HG03108 (cell line): ENCODE measurements around the gene ATP5ME.

Experiments used
- ATAC-seq: cut with Tn5 transposase; IDR thresholded peaks from one replicate; pipeline ENCODE4 v1.9.1; 2021; ENCODE audit warnings: moderate library complexity; ENCODE audit not compliant: unreplicated experiment

Gene ATP5ME

GRCh38 chr4:684623-685327 lies 10.7 kb upstream of the ATP5ME start:
- no peak for ATAC-seq

DNA sequence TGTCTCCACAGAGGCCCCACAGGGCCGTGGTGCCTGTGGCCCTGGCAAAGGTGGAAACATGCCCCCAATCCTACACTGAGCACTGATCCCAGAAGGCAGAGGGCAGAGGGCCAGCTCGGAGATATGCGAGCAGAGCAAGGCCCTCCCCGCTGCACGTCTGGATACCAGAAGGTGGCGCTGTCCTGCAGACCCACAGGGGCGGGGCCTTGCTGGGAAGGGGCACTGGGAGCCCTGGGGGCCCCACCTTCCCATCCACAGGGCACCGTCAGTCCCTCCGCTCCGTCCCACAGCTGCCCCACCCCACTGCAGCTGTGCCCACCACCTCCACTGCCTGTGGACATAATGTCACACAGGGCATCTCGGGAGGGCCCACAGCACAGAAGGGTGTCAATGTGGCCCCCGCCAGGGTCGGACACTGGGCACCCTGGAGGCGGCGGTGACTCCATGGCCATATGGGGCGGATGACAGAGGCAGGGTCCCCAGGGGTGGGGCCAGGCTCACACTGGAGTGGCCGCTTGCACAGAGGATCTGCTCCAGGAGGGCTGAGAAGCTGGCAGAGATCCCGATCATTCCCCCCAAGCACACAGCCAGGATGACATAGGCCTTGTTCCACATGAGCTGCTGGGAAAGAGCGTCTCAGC lies 10.0 kb upstream of the ATP5ME start:
- no peak for ATAC-seq

GRCh38 chr4:683247-683897 lies 9.3 kb upstream of the ATP5ME start:
- ATAC-seq = no peak

DNA sequence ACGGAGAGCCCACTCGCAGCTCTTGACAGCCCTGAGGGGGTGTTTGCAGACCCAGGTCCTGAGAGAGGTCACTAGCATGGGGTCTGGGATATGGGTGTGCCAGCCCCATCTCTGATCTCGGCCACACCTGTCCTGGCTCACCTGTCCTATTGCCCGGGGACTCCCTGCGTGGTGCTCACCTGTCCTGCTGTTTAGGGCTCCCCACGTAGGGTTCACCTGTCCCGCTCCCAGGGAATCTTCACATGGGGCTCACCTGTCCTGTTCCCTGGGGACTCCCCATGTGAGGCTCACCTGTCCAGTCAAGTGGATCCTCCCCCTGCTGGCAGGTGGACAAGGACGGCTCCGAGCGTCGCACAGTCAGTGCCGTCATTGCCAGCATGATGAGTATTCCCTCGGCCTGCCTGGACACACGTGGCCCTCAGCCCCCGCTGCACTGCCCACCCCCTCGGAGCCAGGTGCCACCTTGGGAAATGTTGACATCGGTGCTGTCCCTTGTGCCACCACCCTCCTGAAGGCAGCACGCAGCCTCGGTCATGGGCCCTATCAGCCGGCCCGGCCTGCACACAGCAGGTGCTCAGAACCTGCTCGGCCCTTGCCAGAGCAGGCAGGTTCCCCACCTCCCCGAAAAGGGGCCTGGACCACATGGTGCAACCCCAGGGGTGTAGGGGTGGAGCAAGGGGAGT lies 8.6 kb upstream of the ATP5ME start:
- ATAC-seq = no peak

DNA sequence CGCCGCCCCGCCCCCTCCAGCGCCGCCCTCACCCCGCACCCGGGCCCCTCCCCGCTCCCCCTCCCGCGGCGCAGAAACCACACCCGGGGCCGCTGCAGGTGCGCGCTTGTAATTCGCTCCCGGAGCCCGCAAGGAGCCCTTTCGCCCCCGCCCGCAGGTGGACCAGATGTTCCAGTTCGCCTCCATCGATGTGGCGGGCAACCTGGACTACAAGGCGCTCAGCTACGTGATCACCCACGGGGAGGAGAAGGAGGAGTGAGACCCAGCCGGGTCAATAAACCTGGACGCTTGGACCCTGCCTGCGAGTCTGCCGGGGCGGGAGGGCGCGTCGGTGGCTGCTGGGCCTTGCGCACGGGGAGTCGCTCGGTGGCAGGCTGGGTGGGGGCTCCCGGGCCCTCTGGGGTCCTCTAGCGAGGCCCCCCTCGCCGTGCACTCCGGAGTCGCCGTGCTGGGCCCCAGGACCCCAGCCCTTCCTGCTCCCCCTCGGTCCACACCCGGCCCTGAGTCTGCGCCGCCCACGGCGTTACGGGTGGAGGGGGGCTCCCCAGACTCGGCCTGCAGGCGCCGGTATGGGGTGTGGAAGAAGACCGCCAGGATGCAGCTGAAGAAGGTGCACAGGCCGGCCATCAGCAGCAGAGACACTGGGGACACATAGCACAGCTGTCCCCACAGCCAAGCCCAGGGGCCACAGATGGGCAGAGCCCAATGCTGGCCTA lies 7.8 kb upstream of the ATP5ME start:
- ATAC-seq = no peak

- no peak for ATAC-seq
Measured at GRCh38 chr4:680928-681645, 7.0 kb upstream of the ATP5ME start.

DNA sequence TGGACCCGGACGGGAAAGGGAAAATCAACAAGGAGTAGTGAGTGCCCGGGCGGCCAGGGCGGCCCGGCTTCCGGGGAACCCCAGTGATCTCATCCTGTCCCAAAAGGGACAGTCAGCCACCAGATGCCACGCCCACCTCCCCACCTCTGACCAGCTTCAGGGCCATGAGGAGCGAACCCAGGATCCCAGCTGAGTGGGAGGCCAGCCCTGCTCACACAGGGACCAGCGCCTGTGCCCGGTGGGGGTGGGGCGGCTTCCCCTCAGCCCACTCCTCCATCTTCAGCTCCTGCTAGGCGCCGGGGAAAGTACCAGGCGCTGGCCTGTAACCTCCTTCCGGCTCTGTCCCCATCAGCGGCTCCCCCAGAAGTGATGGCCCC lies 6.5 kb upstream of the ATP5ME start:
- ATAC-seq = no peak

DNA sequence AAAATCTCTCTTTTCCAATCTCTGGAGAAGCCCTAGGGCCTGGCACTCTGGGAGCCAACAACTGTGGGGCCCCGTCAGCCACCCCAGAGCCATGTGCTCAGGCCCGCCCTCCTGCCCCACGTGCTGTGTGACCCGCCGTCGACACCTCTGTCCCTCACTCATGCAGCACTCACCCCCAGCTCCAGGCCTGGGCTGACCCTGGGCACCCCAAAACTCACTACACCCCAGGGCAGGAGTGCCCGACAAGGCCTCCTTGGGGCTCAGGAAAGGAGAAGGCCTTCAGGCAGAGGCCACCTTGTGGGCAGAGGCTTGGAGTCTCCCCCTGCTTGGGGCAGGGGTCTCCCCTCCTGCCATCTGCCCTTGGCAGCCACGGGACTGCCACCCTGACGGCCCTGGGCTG lies 6.0 kb upstream of the ATP5ME start:
- ATAC-seq = no peak

GRCh38 chr4:679629-680028 lies 5.6 kb upstream of the ATP5ME start:
- ATAC-seq = no peak

GRCh38 chr4:679104-679481 lies 5.0 kb upstream of the ATP5ME start:
- no peak for ATAC-seq

GRCh38 chr4:678331-679103 lies 4.4 kb upstream of the ATP5ME start:
- no peak for ATAC-seq

DNA sequence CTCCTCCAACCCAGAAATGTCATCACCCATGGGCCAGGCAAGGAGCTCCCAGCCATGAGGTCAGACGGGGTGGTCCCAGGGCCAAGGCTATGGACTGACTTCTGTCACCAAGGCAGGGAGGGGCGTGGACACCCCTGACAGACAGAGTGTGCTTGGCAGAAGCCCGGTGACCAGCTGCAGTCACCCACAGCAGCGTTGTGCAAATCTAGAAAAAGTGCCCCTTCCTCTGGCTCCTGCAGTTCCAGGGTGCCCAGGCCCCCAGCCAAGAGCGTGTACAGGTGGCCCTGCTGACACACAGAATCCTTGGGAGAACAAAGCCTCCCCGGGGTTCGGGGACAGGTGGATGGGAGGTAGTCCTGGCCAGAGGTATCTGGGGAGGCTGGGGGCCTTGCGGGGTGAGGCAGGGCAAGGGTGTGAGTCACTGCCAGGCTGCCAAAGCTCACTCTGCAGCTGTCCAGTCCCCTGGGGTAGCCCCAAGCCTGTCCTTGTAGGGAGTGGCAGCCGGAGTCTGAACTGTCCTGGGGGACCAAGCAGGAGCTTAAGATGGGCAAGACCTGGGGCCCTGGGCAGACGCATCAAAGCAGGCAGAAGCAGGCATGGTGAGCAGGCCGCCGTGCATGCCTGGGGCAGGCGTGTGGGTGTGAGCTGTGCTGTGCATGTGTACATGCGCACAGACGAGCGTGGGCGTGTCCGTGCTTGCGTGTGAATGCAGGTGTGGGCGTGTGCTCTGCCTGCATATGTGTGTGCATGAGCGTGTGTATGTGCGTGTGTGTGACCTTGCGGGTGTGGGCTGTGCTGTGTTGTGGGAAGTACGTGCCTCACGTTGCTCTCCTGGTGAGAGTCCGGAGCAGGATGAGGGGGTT lies 3.6 kb upstream of the ATP5ME start:
- ATAC-seq = no peak

DNA sequence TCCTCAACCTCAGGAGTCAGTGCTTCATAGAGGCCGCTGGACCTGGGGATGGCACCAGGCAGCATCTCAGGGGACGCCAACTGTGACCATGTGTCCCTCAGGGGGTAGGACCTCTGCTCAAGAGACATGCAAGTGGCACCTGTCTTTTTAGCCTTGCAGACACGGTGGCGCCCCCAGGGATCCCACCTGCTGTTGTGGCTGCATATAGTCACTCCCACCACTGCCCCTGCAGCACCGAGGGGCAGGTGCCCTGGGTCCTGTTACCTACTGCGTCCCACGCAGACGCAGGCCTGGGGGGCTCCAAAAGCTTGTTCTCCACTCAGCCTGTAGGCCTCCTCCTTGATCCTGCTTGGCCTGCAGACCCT lies 2.8 kb upstream of the ATP5ME start:
- ATAC-seq = no peak

DNA sequence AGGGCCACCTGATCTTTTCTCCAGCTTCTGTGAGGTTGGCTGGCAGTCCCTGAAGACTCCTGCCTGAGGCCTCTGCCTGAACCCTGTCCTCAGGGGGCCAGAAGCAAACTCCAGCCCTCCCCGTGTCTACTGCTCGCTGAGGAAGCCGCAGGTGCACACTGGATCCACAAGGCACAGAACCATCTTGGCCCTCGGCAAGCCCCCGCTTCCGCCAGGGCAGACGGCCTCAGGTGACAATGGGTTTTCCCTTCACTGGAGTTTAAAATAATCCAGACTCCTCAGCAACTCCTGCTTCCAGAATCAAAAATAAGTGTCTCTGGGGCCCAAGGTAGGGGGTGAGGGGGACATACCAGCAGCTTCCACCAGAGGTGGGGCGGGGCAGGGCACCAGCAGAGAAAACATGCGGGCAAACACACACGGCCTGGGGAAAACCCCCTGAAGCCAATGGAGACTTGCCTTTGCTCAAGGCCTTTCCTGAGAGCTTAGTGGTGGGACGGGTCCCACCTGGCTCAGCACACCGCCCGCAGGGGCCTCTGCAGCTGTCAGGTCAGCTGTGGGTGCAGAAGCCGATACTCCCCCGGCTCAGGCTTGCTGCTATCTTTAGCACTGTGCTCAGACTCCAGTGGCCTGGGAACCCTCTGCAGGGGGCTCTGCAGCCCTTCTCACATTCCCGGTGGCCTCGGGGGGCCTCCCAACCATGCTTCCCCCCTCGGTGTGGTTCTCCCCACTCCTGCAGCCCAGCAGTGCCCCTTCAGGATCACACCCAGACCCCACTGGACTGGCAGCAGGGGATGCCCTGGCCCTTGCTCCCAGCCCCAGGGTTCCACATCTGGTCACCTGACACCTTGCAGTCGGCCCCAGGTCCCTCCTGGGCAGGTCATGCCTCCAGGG lies 2.1 kb upstream of the ATP5ME start:
- ATAC-seq = peak; percentile 32

DNA sequence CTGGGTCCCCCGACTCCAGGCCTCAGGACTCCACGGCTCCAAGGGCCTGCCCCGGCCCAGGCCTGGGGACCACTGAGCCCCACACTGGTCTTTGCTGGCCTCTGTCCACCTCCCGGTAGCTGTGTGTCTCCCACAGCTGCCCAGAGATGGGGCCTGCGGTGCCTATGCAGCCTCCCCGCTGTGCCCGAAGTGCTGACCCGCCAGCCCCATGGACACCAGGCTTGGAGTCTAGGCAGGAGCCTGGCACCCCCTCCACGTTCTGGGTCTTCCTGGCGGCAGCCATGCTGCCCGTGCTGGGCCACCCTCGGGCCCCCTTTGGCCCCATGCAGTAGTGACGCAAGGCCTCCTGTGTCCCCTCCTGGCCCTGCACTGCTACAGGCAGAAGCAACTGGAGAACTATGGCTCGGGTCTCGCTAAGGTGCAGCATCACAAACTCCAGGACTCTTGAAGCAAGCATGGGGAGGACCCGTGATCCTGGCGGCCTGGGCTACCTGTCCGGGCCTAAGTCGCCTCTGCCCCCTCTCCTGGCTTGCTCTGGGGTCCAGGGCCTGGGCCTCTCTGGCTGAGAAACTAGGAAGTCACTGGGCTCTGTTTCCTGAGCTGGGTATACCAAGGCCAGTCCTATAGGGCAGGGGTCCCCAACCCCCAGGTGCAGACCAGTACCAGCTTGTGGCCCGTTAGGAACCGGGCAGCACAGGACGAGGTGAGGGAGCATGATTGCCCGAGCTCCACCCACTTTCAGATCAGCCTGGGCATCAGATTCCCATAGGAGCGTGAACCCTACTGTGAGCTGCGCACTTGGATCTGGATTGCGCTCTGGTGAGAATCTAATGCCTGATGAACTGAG lies 1.2 kb upstream of the ATP5ME start:
- peak; percentile 4 for ATAC-seq

DNA sequence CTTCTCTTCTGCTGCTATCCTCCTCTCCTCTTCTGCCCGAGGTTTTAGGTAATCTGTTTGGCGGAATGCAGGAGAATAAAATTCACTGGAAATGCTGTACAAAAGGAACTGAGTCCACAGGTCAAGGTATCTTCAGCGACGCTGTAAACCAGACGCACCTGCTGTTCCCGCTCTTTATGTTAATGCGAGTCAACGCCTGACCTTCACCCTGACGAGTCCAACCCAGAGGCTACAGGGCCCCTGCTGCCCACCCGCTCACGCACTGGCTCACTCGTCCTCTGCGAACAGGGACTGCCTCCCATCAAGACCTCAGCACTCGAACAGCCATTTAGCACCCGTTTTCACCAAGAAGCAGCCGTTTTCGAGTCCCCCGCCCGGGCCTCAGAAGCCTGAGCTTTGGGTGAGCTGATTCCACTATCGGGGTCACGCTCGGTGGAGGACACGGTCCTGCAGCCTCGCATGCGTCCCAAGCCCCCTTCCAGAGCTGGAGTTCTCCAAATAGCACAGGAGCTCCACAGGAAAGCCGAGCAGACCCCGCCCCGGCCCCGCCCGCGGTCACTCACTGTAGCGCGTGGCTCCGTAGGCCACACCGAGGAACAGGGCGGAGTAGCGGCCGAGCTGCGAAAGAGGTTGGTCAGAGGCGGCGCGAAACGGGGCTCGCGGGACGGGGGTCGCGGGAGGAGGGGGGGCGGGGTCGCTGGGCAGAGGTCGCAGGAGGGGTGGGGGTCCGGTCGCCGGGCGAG lies 556 bp downstream of the ATP5ME start:
- ATAC-seq = no peak
